Fibroblast of villous mesenchyme (primary cell): ENCODE measurements around the gene SGMS1. TPM values are rescaled to one million over a fixed set of nuclear protein-coding genes. Genes with fewer than 3 reads are reported as not detected.

Experiments used
- DNase-seq: peaks from one replicate; pipeline ENCODE4 v3.0.0-alpha.2; 2010; ENCODE audit warnings: low read depth
- H3K4me3 ChIP-seq: 2 replicates; pipeline ENCODE4 v1.5.1; 2011; ENCODE audit warnings: low read depth, mild to moderate bottlenecking, low read length
- total RNA-seq: library from RNA; depleted of rRNA; stranded (reverse); fragments of >200 nt; gene quantifications from 2 replicates; pipeline ENCODE4 v1.2.3, GENCODE V29; 2012
- TF ChIP-seq, protein P1 (sequence below): IDR thresholded peaks from 2 replicates; pipeline ENCODE4 v1.5.1; 2012; ENCODE audit warnings: low read depth, mild to moderate bottlenecking, low read length; ENCODE audit not compliant: insufficient read depth

The SGMS1 gene
- total RNA-seq, 1 donor: 57.9 TPM

DNA sequence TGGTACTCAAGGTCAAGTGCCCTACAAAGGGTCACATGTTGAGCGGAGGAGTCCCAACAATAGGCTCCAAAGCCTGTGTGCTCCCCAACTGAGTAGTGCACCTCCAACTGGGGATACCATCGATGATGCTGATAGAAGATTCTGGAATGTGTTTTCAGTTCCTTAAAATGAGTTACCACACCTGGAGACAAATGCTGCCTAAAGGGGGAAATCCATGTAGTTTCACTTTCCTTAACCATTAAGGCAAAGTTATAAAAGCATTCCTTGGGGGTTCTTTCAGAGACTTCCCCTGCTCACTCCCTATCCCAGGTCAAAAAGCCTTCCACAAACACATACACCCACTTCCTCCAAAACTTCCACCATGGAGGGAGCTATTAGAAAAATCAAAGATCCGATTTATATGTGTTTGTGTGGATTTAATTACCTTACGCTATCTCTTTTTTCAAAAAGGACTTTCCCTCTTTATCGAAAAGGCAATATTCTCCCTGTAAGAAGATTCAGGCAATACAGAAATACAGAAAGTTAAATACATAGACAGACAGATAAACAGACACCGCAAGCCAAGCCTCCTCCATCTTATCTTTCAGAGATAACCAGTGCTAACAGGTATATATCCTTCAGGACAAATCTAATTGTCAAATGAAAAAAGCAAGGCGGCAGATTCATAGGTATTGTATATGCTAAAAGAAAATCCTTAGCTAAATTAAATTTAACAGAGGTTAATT is 236.6 kb downstream of the SGMS1 start:
- no peak overlapping the region for H3K4me3 ChIP-seq
- no peak for DNase-seq
- TF ChIP-seq, protein P1, sequence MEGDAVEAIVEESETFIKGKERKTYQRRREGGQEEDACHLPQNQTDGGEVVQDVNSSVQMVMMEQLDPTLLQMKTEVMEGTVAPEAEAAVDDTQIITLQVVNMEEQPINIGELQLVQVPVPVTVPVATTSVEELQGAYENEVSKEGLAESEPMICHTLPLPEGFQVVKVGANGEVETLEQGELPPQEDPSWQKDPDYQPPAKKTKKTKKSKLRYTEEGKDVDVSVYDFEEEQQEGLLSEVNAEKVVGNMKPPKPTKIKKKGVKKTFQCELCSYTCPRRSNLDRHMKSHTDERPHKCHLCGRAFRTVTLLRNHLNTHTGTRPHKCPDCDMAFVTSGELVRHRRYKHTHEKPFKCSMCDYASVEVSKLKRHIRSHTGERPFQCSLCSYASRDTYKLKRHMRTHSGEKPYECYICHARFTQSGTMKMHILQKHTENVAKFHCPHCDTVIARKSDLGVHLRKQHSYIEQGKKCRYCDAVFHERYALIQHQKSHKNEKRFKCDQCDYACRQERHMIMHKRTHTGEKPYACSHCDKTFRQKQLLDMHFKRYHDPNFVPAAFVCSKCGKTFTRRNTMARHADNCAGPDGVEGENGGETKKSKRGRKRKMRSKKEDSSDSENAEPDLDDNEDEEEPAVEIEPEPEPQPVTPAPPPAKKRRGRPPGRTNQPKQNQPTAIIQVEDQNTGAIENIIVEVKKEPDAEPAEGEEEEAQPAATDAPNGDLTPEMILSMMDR: no peak

DNA sequence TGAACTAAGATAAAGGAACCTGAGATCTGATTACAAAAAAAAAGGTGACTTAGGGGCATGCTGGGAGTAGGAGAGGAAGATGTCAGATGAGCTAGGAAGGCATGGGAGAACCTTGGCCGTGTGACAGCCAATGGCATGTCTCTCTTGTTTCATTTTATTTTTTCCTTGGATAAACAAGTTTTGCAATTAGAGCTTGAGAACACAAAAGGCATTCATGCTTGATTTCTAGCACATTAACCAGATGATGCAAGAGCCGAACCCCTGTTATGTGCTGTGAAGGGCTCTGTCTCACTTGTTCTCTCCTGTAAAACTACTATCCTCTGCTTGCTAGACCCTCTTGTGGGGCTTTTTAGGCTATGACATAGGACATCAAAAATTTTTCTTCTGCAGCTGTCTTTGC is 238.1 kb downstream of the SGMS1 start:
- TF ChIP-seq, protein P1: no peak
- DNase-seq: peak; percentile 76
- H3K4me3 ChIP-seq: no peak overlapping the region

DNA sequence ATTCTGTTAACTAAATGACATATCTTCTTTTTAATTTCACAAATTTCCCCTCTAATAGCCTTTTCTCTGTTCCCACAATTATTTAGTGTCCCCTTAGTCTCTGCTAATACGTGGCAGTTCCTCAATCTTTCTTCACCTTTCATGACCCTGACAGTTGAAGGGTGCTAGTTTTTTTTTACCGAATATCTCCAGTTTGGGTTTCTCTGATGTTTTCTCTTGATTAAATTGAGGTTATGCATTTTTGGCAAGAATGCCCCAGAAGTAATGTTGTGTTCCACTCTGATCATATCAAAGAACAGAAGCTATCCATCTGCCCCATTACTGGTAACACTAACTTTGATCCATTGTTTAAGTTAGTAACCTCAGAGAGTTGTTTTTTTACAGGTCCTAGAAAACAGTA is 238.9 kb downstream of the SGMS1 start:
- no peak for DNase-seq
- no peak overlapping the region for H3K4me3 ChIP-seq
- TF ChIP-seq, protein P1: no peak

DNA sequence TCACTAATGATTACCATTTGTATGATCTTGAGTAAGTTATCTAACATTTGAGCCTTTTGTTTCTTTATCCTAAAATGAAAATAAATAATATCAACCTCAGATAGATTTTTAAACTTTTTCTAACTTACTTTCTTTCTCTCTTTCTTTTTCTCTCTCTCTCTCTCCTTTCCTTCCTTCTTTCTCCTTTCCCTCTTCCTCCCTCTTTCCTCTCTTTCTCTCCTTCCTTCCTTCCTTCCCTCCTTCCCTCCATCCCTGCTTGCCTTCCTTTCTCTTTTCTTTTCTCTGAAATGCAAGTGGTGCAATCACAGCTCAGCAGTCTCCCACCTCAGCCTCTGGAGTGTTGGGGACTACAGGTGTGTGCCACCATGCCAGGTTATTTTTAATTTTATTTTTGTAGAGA is 239.5 kb downstream of the SGMS1 start:
- no peak for DNase-seq
- TF ChIP-seq, protein P1: no peak
- no peak overlapping the region for H3K4me3 ChIP-seq

DNA sequence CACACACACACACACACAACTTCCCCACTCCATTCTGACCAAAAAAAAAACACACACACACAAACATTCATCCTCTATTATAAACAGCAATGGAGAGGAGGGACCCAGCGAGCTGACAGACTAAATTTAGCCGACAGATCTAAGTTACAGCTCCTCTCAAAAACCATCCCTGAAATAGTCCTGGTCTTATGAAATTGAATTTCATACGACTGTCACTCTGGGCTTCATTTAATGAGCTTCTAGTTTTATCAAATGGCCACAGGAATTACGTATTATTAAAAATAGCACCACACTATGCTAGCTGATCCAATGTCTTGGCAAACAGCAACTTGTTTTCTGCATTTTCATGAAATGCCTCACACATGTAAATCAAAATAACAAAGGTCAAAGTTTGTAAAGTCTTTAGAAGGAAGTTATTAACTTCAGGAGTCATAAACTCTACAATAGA is 241.2 kb downstream of the SGMS1 start:
- TF ChIP-seq, protein P1: no peak
- peak; percentile 58 for DNase-seq
- H3K4me3 ChIP-seq: no peak overlapping the region

DNA sequence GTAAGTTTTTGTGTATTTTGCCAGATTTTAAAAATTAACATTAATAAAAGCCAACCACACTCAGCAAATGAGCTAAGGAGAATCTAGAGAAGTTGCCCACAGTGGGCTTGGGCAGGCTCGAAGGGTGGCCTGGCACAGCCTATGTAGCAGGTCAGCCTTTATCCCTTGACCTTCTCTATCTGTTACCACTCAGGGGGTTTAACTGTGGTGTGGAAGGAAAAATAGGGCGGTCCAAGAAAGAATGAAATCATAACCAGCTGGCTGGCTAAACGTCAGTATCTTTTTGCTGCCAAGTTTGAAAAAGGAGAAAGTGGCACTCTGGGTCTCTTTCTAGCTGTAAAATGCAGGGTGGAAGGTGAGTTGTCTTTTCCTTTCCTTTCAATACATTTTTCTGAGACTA is 242.1 kb downstream of the SGMS1 start:
- DNase-seq: no peak
- TF ChIP-seq, protein P1: no peak
- H3K4me3 ChIP-seq: no peak overlapping the region

DNA sequence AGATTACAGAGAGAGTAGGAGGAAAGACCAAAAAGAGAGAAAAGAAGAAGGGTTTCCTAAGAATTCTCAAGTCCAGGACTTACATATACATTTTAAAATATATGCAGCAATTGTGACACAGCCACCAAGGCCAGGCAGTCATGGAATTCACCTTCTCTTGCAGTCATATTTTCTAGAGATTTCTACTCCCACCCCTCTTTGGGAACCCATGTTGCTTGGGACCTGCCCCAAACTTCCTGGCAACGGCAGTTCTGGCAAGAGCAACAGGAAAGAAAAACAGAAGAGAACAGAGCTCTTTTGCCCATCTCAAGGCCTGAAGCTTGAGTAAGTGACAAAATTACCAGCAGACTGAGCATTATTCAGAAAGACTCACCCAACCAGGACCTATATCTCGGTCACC is 244.1 kb downstream of the SGMS1 start:
- no peak overlapping the region for H3K4me3 ChIP-seq
- TF ChIP-seq, protein P1: no peak
- no peak for DNase-seq
